GM18526 (cell line): ENCODE data around the gene PLCL2.

ENCODE experiments used
- POLR2A ChIP-seq: IDR thresholded peaks from 3 replicates; pipeline ENCODE4 v1.6.1; 2011; ENCODE audit not compliant: insufficient read length; ENCODE audit errors: extremely low read depth

PLCL2 gene

GRCh38 chr3:16849229-16849628, 35.5 kb upstream of the PLCL2 start:
- TF ChIP-seq POLR2A: no peak

GRCh38 chr3:16849795-16850194, 35.0 kb upstream of the PLCL2 start:
- TF ChIP-seq POLR2A: no peak

GRCh38 chr3:16855497-16855896, 29.3 kb upstream of the PLCL2 start:
- no peak for TF ChIP-seq POLR2A

- no peak for TF ChIP-seq POLR2A
Observed at GRCh38 chr3:16860234-16860633, 24.5 kb upstream of the PLCL2 start.

DNA sequence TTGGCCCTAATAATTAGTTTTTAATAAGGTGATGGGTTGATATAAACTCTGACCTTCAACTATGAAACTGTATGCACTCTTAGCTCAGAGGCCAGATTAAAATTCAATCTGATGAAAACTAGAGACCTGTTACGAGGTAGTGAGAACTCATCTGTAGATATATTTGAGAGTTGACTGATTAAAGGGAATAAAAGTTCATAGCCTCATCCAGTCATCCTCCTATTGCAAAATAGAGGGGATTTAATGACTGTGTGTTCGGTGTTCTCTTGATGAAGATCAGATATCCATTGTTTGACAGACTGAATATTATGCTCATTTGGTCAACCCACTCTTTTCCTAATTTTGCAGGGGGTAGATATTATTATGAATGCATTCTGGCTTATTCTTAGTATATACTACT, 23.3 kb upstream of the PLCL2 start:
- no peak for TF ChIP-seq POLR2A

DNA sequence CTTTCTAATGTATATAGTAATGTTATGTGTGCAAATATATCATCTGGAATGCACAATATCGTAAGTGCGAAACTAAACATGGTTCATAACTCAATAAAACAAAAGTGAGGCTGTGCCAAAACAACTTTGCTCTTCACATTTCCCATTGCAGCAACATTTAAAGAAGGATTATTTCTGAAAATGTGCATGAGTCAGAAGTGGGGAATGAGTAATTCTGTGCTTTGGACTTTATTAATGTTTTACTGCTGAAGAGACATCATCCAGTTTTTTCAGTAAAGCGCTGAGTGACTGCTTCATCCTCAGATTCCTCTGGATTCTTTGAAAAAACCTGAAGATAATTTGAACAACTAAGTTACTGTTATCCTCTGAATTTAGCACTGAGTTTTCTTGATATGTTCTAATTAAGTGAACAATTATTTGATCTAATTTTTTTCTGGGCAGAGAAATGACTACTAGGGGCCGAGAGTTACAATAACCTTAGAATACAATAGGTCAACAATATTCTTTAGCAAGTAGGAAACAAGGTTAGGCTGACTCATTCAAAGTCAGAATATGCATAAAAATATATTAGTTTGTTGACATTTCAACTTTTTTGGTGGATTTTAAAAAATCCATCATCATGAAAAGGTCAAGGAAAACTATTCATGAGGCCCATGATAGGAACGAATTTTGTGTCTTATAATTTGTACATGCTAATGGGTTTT, 20.0 kb upstream of the PLCL2 start:
- no peak for TF ChIP-seq POLR2A

DNA sequence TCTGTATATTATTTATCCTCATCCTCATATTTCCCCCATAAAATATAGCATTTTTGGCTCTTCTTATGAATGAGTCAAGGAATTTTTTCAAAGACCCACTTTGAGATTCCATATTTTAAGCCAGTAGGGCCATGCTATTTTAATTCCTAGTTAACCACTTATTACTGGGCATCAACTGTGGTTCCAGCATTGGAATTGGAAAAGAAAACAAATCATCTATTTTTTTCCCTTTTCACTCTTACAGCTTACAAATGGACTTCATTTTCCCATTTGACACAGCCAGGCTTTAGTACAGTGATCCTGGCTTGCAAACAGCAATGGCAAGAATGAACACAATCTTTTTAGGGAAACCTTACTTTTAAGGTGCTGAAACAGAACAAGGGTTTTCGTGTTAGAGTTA, 19.4 kb upstream of the PLCL2 start:
- TF ChIP-seq POLR2A: no peak

GRCh38 chr3:16866571-16866970, 18.2 kb upstream of the PLCL2 start:
- TF ChIP-seq POLR2A: no peak

DNA sequence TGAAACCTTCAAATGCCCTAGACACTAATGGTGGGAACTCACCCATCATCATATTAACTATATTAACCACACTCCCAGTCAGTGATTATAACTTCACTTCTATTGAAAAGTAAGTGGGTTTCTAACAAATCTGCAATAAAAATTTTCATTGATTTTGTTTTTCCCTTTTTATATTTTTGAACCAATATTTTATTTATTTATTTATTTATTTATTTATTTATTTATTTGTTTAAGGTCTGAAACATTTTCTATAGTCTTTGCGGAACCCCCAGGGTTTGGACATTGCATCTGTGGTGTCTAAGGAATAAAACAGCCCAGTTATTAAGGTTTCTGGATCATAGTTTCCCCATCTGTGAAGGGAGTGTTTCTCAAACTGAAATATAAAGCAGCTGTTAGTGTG, 16.2 kb upstream of the PLCL2 start:
- no peak for TF ChIP-seq POLR2A

DNA sequence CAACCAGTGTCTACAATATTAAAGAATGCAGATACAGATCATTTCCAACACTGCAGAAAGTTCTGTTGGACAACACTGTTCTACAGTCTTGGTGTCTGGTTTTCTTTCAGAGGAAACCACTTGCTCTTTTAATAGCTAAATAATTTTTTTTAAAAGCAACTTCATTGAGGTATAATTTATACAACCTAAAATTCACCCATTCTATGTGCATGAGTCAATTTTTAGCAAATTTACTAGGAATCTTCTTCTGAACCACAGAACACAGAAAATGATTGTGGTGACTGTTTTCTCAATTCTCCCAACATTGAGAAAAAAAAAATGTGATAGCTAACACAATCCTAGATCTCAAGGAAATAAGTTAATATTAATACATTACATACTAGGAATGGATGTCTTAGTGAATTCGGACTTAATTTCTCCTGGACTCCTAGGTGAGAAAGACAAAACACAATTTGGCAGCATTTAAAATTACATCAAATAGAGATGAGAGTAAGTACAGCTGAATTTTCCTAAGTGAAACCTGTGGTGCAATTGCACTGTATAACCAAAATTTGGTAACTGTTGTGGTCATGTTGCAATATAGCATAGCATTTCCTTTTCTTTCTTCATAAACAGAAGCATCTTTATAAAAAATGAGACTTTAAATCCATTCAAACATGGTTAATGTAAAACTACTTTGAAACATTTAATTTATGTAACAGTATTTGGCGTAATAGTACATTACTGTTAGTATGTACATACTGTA, 15.3 kb upstream of the PLCL2 start:
- TF ChIP-seq POLR2A: no peak

DNA sequence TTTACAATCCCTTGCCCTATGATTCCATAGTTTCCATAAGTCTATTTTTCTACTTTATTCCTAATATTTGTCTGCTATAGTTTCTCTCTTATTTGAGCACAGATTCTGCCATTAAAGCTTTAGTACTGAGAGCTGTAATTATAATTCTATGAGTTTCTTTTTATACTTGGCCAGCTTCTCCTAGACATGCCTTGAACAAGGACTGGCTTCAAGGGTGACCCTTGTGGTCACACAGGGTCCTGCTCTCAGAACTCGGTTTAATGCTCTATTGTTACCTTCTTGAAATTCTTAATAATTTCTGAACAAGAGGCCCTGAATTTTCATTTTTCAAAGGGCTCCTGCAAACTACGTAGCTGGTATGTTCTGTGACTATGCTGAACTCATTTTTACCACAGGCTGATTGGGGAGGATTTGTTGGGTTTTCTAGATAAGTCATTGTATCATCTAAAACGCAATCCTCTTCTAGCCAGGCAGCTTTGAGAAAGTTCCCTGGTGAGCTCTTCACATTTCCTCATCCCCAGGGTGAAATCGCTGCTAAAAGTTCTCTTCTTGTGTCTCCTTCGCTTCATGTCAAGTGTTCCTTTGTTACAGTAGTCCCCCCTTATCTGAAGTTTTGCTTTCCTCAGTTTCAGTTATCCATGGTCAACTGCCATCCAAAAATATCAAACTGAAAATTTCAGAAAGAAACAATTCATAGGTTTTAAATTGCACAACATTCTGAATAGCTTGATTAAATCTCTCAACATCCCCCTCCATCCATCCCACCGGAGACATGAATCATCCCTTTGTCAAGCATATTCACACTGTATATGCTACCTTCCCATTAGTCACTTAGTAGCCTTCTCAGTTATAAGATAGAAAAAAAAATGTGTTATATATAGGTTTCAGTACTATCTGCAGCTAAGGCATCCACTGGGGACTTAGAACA, 12.6 kb upstream of the PLCL2 start:
- no peak for TF ChIP-seq POLR2A

DNA sequence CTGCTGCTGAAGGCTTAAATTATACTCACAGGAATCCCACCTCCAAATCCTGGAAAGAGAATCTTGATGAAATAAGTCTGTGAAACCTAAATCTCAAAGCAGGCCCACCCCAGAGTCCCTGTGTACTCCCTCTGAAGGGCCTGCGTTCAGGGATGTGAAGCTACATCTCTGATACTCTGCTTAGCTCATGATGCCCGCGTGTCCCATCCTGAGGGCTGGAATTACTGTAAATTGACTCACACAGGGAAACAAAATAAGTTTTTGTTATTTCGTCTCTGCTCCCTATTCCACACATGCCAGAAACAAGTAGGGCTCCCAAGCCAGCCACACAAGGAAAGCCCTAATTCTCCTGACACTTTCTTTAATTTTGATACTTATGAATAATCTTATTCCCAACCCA, 10.9 kb upstream of the PLCL2 start:
- no peak for TF ChIP-seq POLR2A

DNA sequence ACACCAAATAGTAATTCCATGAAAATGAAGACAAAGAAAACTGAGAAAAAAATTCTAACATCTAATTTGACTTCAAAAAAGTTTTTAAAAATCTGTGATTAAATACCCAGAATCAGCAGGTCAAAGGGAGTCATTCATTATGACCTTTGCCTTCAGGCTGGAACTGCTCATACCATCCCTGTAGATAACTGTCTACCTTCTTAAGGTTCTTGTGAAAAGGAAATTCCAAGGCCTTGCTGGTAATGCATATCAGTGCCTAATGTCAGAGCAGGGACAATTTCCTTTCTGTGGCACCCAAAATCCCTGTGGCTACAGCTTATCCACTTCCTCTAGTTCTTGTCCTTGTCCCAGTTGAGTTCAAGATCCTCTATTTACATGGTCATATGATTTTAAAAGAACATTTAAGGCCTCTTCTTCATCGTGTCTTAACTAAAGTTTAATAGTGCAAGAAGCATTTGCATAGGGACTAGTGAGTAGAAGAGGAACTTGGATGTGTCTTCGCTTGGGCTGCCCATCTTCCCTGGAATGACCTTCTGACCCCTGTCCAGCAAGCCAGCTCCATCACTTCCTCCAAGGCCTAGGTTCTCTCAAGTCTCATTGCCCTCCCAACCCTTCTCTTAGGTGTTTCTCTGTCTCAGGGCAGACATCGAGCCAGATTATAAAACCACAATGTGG, 8.7 kb upstream of the PLCL2 start:
- TF ChIP-seq POLR2A: no peak

DNA sequence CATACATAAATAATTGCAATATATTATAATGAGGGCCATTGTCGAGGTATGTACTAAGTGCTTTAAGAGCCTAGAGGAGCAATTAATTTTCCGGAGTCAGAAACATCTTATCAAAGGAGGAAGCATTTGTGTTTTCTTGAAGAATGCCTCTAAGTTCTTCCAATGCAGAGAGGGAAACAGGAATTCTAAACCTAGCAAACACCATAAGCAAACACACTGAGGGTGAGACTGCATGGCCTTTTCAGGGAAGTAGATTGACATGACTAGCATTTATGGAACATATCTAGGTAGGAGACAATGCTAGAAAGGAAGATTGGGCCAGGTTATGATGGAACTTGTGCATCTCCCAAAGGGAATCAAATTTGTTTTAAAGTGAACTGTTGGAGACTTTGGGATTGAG, 7.2 kb upstream of the PLCL2 start:
- TF ChIP-seq POLR2A: no peak

DNA sequence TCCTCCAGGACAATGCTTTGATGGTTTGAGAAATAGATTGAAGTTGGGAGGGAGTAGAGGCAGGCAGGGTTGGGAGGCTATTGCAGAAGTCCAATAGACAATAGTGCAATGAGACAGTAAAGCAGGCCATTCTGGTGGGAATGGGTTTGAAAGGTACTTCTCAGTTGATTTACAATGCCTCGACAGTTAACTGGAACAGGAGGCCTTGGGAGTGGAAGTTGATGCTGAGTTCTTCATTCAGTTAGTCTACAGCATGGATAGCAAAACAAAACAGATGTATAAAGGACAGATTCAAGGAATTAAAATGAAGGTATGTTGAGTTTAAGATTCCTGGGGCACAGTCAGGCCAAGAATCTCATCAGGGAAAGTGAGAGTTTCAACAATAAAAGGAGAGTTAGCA, 6.8 kb upstream of the PLCL2 start:
- no peak for TF ChIP-seq POLR2A
